HG03159 (cell line): ENCODE measurements around the gene RGL4.
"Not testable (repeated sequence)": the region's sequence is repeated elsewhere in the genome, so short reads cannot be mapped to it uniquely, and the experiment has no call there.

Experiments
- ATAC-seq: cut with Tn5 transposase; IDR thresholded peaks from one replicate; pipeline ENCODE4 v1.9.1; 2021; ENCODE audit warnings: mild to moderate bottlenecking, moderate library complexity; ENCODE audit not compliant: unreplicated experiment

RGL4 gene

GRCh38 chr22:23690713-23691112 is at the start of gene RGL4:
TSS of gene RGL4 (plus strand) at chr22:23691013. CDS start at chr22:23692031, 1,018 bp downstream.
- no peak for ATAC-seq

- ATAC-seq, result not testable (repeated sequence)
Measured at GRCh38 chr22:23646526-23646925, 44.3 kb upstream of the RGL4 start.

- no peak for ATAC-seq
Measured at GRCh38 chr22:23649071-23649501, 41.7 kb upstream of the RGL4 start.

GRCh38 chr22:23651676-23652075 is 39.1 kb upstream of the RGL4 start:
- no peak for ATAC-seq

DNA sequence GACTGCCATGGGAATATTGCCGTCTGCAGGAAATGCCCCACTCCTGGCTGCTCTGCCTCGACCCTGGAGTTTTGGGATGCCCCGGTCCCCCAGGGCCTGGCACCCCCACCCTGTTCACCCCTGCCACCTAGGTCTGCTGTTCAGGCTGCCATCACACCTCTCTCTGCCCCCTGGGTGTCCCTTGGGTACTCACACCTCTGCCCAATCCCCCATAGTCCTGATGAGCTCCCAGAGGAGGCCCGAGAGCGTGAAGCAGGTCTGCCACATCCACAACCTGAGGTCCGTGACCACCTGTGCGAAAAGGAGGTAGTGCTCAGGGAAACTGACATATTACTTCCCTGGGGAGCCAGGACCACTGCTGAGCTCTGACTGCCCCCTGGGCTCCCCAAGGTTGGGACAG is 38.5 kb upstream of the RGL4 start:
- ATAC-seq, result no peak

GRCh38 chr22:23652711-23653110 is 38.1 kb upstream of the RGL4 start:
- ATAC-seq, result no peak

- no peak for ATAC-seq
Measured at GRCh38 chr22:23655891-23656475, 34.8 kb upstream of the RGL4 start.

GRCh38 chr22:23657727-23658126 is 33.1 kb upstream of the RGL4 start:
- ATAC-seq, result no peak

DNA sequence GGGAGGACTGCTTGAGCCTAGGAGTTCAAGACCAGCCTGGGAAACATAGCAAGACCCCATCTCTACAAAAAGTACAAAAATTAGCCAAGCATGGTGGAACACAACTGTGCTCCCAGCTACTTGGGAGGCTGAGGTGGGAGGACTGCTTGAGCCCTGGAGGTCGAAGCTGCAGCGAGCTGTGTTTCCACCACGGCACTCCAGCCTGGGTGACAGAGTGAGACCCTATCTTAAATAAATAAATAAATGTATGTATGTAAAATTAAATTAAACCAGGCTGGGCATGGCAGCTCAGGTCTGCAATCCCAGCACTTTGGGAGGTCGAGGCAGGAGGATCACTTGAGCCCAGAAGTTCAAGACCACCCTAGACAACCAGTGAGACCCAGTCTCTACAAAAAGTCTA is 30.4 kb upstream of the RGL4 start:
- not testable (repeated sequence) for ATAC-seq

GRCh38 chr22:23670378-23671295 is 20.2 kb upstream of the RGL4 start:
- ATAC-seq, result no peak

- ATAC-seq, result not testable (repeated sequence)
Measured at GRCh38 chr22:23671387-23671786, 19.4 kb upstream of the RGL4 start.

DNA sequence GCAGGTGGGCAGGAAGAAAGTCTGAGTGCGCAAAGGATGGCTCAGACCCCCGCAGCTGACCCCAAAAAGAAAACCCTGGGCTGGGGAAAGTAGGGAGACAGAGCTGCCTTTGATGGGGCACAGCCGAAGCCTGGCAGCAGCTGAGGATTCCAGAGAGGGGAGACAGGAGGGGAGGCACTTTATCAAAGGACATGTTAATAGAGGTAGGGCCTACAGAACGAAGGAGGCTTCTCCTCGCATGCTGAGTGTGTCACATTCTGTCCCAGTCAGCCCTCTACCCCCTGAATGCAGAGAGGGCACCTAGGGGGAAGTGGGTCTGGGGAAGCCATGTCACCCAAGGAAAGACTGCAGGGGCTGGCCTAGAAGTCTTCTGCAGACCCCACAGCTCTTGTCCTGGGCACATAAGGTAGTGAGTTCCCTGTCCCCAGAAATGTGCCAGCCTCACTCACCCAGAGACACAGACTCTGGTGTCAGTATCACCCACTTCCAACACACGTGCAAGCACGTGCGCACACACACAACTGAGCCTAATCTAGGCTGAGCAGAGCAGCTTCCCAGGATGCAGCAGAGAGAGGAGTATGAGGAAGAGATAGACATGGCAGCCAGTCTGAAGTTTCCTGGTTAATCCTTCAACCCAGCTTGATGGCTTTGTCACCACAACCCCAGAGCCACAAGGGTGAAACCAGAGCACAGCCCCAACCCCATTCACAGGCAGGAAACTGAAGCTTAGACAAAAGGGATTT is 18.3 kb upstream of the RGL4 start:
- ATAC-seq, result not testable (repeated sequence)

GRCh38 chr22:23673050-23673620 is 17.7 kb upstream of the RGL4 start:
- ATAC-seq, result no peak

DNA sequence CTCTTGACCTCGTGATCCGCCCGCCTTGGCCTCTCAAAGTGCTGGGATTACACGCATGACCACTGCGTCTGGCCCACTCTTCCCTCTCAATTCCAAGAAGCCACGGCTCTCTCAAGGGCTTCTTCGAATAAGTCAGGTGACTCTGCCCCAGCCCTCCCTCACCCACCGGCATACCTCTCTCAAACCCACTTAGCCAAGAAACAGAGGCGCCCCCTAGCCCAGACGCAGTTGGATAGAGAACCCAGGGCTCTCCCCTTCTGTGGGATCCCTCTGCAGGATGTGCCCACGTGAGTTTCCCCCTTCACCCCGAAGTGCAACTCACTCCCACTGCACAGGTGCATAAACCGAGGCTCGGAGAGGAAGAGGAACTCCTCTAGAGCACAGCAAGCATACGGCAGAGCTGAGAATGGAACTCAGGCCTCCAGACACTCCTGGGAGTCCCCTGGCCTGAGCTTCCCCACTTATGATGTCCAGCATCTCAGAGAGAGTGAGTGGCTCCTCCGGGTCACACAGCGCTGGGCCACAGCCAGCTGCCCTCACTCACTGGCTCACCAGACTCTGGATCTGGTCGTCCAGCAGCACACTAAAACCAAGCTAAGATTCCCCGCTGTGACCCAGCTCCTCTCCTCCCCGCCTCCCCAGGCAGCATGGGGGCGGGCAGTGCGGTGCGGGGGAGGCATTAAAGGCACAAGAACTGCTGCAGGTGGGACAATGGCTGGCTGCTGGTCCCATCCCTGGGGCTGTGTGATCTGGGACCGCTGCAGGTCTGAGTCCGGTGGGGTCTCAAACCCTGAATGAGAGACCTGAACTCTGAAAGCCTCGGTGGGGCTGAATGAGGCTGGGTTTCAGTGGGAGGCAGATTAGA is 16.8 kb upstream of the RGL4 start:
- no peak for ATAC-seq

DNA sequence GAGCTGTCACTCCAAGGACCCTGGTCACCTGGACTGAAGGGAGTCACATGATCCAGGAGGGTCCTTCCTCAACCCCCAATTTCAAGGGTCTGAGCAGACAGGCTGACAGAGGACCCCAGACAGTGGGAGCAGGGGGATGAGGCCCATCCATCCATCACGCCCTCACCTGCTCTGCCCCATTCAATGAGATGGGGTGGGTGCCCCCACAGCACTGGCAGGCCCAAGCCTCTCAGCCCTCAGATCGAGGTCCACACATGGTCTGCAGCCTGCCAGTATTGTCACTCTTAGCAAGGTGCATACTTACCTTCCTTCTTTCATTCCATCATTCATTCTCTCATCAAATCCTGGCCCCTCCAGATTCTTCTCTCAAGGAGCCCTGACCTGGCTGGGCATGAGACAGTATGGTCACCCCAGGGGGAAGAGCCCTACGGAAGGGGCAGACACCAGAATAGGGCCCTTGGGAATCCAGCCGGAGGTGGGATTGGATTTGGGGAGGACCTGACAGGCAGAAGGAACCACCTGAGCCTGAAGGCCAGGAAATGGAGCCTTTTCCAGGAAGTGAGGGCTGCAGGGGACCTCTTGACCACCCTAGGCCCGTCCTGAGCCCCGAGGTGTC is 15.8 kb upstream of the RGL4 start:
- not testable (repeated sequence) for ATAC-seq

DNA sequence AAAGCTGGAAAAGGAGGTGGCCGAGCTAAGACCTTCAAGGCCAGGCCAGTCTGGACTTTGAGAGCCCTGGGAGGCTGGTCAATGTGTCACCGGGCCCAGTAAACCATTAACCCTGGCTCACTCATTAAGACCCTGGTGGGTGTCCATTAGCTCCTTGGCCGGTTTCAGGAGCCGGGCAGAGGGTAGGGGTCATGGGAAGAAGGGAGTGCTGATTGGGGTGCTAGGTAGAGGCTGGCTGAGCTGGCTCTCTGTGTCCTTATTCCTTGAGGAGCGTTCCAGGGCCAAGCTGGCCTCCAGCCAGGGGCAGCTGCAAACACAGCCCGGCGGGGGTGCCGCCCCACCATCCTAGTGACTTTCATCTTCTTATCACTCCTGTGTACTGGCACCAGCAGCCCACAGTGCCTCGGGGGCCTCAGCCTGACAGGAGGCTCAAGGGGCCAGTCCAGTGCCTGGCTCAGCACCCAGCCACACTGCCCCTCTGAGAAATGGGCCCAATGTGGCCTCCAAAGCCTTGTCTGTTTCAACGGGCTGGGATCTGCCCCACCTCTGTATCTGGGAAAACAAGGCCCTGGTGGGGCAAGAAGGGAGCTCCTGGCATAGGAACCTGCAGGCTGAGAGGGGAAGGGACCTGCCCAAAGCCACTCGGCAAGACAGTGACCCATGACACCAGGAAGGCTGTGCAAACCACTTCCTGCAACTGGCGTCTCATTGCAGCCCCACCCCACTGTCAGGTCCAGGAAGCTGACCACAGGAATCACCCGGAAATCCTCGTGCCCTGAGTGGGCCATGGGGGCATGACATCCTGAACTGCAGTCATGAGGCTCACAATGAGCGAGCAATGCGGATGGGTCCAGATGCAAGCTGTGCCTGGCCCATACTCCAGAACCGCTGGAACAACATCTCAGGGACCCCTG is 15.1 kb upstream of the RGL4 start:
- ATAC-seq, result no peak

DNA sequence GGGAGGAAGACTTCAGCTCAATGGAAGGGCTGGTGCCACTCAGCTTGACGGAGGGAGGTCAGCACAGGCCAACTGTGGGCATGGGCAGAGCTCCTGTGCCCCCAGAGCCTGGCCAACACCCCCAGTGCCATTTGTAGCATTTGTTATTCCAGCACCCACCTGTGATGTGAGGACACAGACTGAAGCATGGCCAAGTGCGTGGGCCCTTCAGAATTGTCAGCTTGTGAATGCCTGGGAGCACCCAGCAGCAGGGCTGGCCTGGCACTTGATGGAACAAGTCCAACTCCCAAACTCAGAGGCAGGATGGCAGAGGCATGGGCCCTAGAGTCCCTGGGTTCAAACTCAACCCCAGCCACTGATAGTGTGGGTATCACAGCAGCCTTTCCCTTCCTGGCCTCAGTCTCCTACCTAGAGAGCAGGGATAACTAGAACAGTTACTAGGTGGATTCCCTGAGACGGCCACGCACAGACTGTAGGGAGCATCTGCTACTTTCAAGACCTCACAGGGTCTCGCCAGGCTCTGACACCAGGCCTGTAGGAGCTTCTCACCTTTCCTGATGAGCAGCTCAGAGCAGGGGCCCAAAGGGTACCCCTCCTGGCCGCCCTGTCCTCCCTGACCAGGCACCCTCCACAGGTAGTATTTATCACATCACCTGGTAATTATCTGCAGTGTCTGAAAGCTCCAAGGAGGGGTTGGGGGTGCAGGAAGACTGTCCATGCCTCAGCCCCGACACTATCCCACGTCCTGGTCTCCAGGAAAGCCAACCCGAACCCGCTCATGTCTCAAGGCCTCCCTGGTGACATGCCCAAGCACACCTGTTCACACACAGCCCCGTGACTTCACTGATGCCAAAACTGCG is 13.7 kb upstream of the RGL4 start:
- not testable (repeated sequence) for ATAC-seq

DNA sequence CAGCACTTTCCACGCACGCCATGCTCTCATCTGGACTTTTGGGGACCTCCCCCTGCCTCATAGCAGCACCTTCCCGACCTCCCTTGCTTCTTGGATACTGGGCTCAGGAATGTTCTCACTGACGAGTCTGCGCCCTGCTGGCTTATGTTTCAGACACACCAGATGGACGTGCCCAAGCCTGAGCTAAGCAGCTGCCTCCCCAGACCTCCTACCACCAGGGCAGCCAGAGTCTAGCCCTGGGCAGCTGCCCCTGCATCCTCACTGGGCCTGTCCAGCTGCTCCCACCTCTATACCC is 13.2 kb upstream of the RGL4 start:
- no peak for ATAC-seq
